ENCODE measurements around the gene REM2.
A peak's percentile ranks its signal among the peaks of the same experiment; 100 is the strongest.
"Not testable (repeated sequence)": the region's sequence is repeated elsewhere in the genome, so short reads cannot be mapped to it uniquely, and the experiment has no call there.

The REM2 gene

GRCh38 chr14:22896356-22896755 lies 13.3 kb downstream of the REM2 start:
- DNase-seq (ENCODE audit: low read depth in 2 of 2) = no peak

- no peak for DNase-seq (ENCODE audit: low read depth in 2 of 2)
These were observed 13.7 kb downstream of the REM2 start for GRCh38 chr14:22896760-22897159.

GRCh38 chr14:22897357-22897756 lies 14.3 kb downstream of the REM2 start:
- no peak for DNase-seq (ENCODE audit: low read depth in 2 of 2)

GRCh38 chr14:22898302-22899090 lies 15.5 kb downstream of the REM2 start:
- no peak for DNase-seq (ENCODE audit: low read depth in 2 of 2)

GRCh38 chr14:22900081-22900799 lies 17.2 kb downstream of the REM2 start:
- DNase-seq (ENCODE audit: low read depth in 2 of 2) = no peak

- no peak for DNase-seq (ENCODE audit: low read depth in 2 of 2)
These were observed 18.8 kb downstream of the REM2 start for GRCh38 chr14:22901799-22902198.

GRCh38 chr14:22903742-22904087 lies 20.7 kb downstream of the REM2 start:
- DNase-seq (ENCODE audit: low read depth in 2 of 2) = no peak

- DNase-seq (ENCODE audit: low read depth in 2 of 2) = no peak
These were observed 22.6 kb downstream of the REM2 start for GRCh38 chr14:22905627-22906026.

GRCh38 chr14:22906073-22906472 lies 23.1 kb downstream of the REM2 start:
- no peak for DNase-seq (ENCODE audit: low read depth in 2 of 2)

- DNase-seq (ENCODE audit: low read depth in 2 of 2) = no peak
These were observed 24.4 kb downstream of the REM2 start for GRCh38 chr14:22907429-22907828.

- DNase-seq (ENCODE audit: low read depth in 2 of 2) = no peak
These were observed 25.6 kb downstream of the REM2 start for GRCh38 chr14:22908601-22909000.

GRCh38 chr14:22910916-22911315 lies 27.9 kb downstream of the REM2 start:
- DNase-seq (ENCODE audit: low read depth in 2 of 2) = no peak

- DNase-seq (ENCODE audit: low read depth in 2 of 2) = not testable (repeated sequence)
These were observed 31.8 kb downstream of the REM2 start for GRCh38 chr14:22914836-22915235.

GRCh38 chr14:22915886-22916521 lies 33.0 kb downstream of the REM2 start:
- no peak for DNase-seq (ENCODE audit: low read depth in 2 of 2)

- peak; percentile 99 for DNase-seq (ENCODE audit: low read depth in 2 of 2)
These were observed 36.0 kb downstream of the REM2 start, which contains the start of gene RBM23 for GRCh38 chr14:22918804-22919600. Gene RBM23, minus strand, starts transcription at chr14:22919149.

- DNase-seq (ENCODE audit: low read depth in 2 of 2) = no peak
These were observed 36.5 kb downstream of the REM2 start for GRCh38 chr14:22919601-22919921.

- DNase-seq (ENCODE audit: low read depth in 2 of 2) = no peak
These were observed 37.7 kb downstream of the REM2 start for GRCh38 chr14:22920697-22921096.

- no peak for DNase-seq (ENCODE audit: low read depth in 2 of 2)
These were observed 39.3 kb downstream of the REM2 start for GRCh38 chr14:22922294-22922693.

GRCh38 chr14:22923746-22924145 lies 40.7 kb downstream of the REM2 start:
- DNase-seq (ENCODE audit: low read depth in 2 of 2) = no peak

GRCh38 chr14:22925513-22925912 lies 42.5 kb downstream of the REM2 start:
- DNase-seq (ENCODE audit: low read depth in 2 of 2) = no peak

GRCh38 chr14:22926316-22926715 lies 43.3 kb downstream of the REM2 start:
- no peak for DNase-seq (ENCODE audit: low read depth in 2 of 2)

Measured in stimulated activated CD8-positive, alpha-beta memory T cell treated with anti-CD3 and anti-CD28 coated beads, Interleukin-2, amount 100 ng/mL, for 48 hours (primary cell).